WTC11 (cell line): ENCODE results near the gene ABHD12. TPM values are rescaled to one million over a fixed set of nuclear protein-coding genes. Genes with fewer than 3 reads are reported as not detected.

Source experiments
- ATAC-seq: fragments of 200-7000 bp; cut with Tn5 transposase; 2 replicates; pipeline ENCODE4 v1.10.0; 2021; ENCODE audit warnings: mild to moderate bottlenecking, moderate library complexity
- CTCF ChIA-PET: fragments of 300-600 bp; sonication (Branson Sonifier 250); formaldehyde crosslinking; loops from one replicate; lab custom pipeline; 2021; ENCODE audit warnings: antibody characterized with exemption; lab: Charles Lee
- POLR2A ChIA-PET: fragments of 350-600 bp; sonication (Branson Sonifier 250); formaldehyde crosslinking; loops from one replicate; lab custom pipeline; 2021; ENCODE audit warnings: antibody characterized with exemption; lab: Charles Lee
- DNase-seq: peaks from one replicate; pipeline ENCODE4 v3.0.0; 2021; ENCODE audit warnings: low spot score
- H3K27ac Mint-ChIP-seq: 2 replicates; pipeline ENCODE4 v1.8.0; 2021; ENCODE audit warnings: mixed read lengths
- H3K27me3 Mint-ChIP-seq: 2 replicates; pipeline ENCODE4 v1.8.0; 2021; ENCODE audit warnings: low read depth, mild to moderate bottlenecking, moderate library complexity, mixed read lengths
- H3K36me3 Mint-ChIP-seq: 2 replicates; pipeline ENCODE4 v1.8.0; 2021; ENCODE audit warnings: mixed read lengths
- H3K4me1 Mint-ChIP-seq: 2 replicates; pipeline ENCODE4 v1.8.0; 2022; ENCODE audit warnings: mixed read lengths
- H3K4me3 Mint-ChIP-seq: 2 replicates; pipeline ENCODE4 v1.8.0; 2021; ENCODE audit warnings: mild to moderate bottlenecking, moderate library complexity, mixed read lengths
- H3K9me3 Mint-ChIP-seq: 2 replicates; pipeline ENCODE4 v1.8.0; 2021; ENCODE audit warnings: mixed read lengths
- ELF4 ChIP-seq: sonication (generic); formaldehyde crosslinking; IDR thresholded peaks from 2 replicates; pipeline ENCODE4 v1.8.1; 2022; ENCODE audit warnings: low read depth, mild to moderate bottlenecking, moderate library complexity, missing genetic modification reagents
- HMGA2 ChIP-seq: fragments of 250-450 bp; sonication (Bioruptor Pico); IDR thresholded peaks from 2 replicates; pipeline ENCODE4 v1.4.0; 2021; ENCODE audit warnings: mild to moderate bottlenecking, moderate library complexity
- NFE2L1 ChIP-seq: sonication (generic); formaldehyde crosslinking; IDR thresholded peaks from 2 replicates; pipeline ENCODE4 v1.8.1; 2023; ENCODE audit warnings: missing genetic modification reagents
- NFYB ChIP-seq: sonication (generic); formaldehyde crosslinking; conservative IDR thresholded peaks from 2 replicates; pipeline ENCODE4 v1.8.0; 2022; ENCODE audit warnings: low read depth, missing genetic modification reagents
- SP1 ChIP-seq: sonication (generic); formaldehyde crosslinking; conservative IDR thresholded peaks from 2 replicates; pipeline ENCODE4 v1.8.1; 2022; ENCODE audit warnings: missing genetic modification reagents
- ZNF232 ChIP-seq: sonication (generic); formaldehyde crosslinking; IDR thresholded peaks from 2 replicates; pipeline ENCODE4 v1.8.0; 2022; ENCODE audit warnings: mild to moderate bottlenecking, missing genetic modification reagents
- ZNF317 ChIP-seq: sonication (generic); formaldehyde crosslinking; IDR thresholded peaks from 2 replicates; pipeline ENCODE4 v1.8.1; 2023; ENCODE audit warnings: low read depth, mild to moderate bottlenecking, moderate library complexity, missing genetic modification reagents, borderline replicate concordance
- ZNF423 ChIP-seq: fragments of 250-450 bp; sonication (Bioruptor Pico); IDR thresholded peaks from 2 replicates; pipeline ENCODE4 v2.1.2; 2022; ENCODE audit warnings: mild to moderate bottlenecking, moderate library complexity
- total RNA-seq: library from RNA; stranded (reverse); gene quantifications from 3 replicates; pipeline ENCODE4 v1.2.3, GENCODE V29; 2021
- TF ChIP-seq, protein P1 (sequence below): sonication (generic); formaldehyde crosslinking; IDR thresholded peaks from 2 replicates; pipeline ENCODE4 v1.8.0; 2023; ENCODE audit warnings: missing genetic modification reagents, mild to moderate bottlenecking, borderline replicate concordance
- TF ChIP-seq, protein P2 (sequence below): sonication (generic); formaldehyde crosslinking; conservative IDR thresholded peaks from 2 replicates; pipeline ENCODE4 v1.8.1; 2023; ENCODE audit warnings: mild to moderate bottlenecking, low read depth, missing genetic modification reagents, moderate library complexity
- TF ChIP-seq, protein P3 (sequence below): sonication (generic); formaldehyde crosslinking; IDR thresholded peaks from 2 replicates; pipeline ENCODE4 v1.8.1; 2022; ENCODE audit warnings: missing genetic modification reagents, borderline replicate concordance
- TF ChIP-seq, protein P4 (sequence below): sonication (generic); formaldehyde crosslinking; IDR thresholded peaks from 2 replicates; pipeline ENCODE4 v1.8.1; 2022; ENCODE audit warnings: low read depth, missing genetic modification reagents, borderline replicate concordance
- TF ChIP-seq, protein P5 (sequence below): sonication (generic); formaldehyde crosslinking; IDR thresholded peaks from 2 replicates; pipeline ENCODE4 v1.8.1; 2022; ENCODE audit warnings: low read depth, mild to moderate bottlenecking, moderate library complexity, missing genetic modification reagents, borderline replicate concordance
- TF ChIP-seq, protein P6 (sequence below): fragments of 250-450 bp; sonication (Bioruptor Pico); IDR thresholded peaks from 2 replicates; pipeline ENCODE4 v1.9.0; 2021; ENCODE audit warnings: mild to moderate bottlenecking
- TF ChIP-seq, protein P7 (sequence below): sonication (generic); formaldehyde crosslinking; IDR thresholded peaks from 2 replicates; pipeline ENCODE4 v1.8.1; 2022; ENCODE audit warnings: mild to moderate bottlenecking, moderate library complexity, missing genetic modification reagents

Gene ABHD12
- total RNA-seq, 1 experiment from 2014 or later: 63.1 TPM

DNA sequence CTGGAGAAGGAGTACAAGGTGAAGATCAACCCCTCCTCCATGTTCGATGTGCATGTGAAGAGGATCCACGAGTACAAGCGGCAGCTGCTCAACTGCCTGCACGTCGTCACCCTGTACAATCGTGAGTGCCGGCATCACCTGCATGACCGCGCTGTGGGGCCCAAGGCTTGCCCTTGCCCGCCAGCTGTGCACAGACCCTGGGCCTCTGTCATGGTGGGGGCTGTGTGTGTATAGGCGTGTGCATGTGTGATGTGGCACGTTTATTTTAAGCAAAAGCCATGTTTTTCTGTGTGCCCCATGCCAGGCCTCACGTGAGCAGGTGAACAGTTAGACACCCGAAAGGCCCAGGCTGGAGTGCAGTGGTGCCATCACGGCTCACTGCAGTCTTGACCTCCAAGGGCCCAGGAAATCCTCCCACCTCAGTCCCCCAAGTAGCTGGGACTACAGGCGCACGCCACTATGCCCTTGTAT lies 106.5 kb downstream of the ABHD12 start (continued):
- TF ChIP-seq, protein P1, sequence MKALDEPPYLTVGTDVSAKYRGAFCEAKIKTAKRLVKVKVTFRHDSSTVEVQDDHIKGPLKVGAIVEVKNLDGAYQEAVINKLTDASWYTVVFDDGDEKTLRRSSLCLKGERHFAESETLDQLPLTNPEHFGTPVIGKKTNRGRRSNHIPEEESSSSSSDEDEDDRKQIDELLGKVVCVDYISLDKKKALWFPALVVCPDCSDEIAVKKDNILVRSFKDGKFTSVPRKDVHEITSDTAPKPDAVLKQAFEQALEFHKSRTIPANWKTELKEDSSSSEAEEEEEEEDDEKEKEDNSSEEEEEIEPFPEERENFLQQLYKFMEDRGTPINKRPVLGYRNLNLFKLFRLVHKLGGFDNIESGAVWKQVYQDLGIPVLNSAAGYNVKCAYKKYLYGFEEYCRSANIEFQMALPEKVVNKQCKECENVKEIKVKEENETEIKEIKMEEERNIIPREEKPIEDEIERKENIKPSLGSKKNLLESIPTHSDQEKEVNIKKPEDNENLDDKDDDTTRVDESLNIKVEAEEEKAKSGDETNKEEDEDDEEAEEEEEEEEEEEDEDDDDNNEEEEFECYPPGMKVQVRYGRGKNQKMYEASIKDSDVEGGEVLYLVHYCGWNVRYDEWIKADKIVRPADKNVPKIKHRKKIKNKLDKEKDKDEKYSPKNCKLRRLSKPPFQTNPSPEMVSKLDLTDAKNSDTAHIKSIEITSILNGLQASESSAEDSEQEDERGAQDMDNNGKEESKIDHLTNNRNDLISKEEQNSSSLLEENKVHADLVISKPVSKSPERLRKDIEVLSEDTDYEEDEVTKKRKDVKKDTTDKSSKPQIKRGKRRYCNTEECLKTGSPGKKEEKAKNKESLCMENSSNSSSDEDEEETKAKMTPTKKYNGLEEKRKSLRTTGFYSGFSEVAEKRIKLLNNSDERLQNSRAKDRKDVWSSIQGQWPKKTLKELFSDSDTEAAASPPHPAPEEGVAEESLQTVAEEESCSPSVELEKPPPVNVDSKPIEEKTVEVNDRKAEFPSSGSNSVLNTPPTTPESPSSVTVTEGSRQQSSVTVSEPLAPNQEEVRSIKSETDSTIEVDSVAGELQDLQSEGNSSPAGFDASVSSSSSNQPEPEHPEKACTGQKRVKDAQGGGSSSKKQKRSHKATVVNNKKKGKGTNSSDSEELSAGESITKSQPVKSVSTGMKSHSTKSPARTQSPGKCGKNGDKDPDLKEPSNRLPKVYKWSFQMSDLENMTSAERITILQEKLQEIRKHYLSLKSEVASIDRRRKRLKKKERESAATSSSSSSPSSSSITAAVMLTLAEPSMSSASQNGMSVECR (CRISPR knock-in tag): no peak
- no peak for TF ChIP-seq ZNF423 (CRISPR knock-in tag)
- no peak for TF ChIP-seq NFYB (CRISPR knock-in tag)
- TF ChIP-seq HMGA2 (CRISPR knock-in tag): no peak
- TF ChIP-seq ZNF317 (CRISPR knock-in tag): no peak

DNA sequence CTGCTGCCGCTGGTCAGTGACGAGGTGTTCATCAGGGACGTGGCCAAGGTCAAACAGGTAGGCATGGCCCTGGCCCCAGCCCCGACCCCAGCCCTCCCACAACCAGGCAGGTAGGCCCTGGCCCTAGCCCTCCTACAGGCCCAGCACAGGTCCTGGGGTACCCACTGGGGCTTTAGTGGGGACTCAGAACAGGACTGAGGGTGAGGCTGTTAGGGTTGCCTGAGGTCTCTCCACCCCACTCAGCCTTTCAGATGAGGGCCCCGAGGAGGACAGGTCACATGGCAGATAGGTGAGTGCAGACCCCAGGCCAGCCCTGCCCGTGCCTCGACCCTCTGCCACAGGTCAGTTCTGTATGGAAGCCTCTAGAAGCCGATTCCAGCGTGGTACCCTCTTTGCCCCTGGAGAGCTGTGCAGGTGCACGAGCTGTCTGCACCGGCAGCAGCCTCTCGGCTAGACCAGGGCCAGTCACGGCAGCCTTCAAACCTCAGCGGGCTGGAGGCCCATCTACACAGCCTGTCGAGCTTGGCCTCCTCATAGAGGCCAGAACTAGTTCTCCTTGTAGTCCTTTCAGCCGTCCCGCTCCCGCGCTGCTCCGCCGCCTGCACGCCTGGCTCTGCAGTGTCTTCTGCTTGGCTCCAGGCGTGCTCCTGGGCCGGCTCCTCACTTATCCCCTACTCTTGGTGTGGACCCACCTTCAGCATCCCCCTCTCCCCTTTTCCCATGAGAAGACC lies 107.2 kb downstream of the ABHD12 start:
- ATAC-seq: no peak
- peaks cover 37% of the 10 kb centered on the region for H3K36me3 Mint-ChIP-seq

More for the DNA sequence above, 107.2 kb downstream of the ABHD12 start:
- DNase-seq: peak; percentile 5
- H3K27ac Mint-ChIP-seq: peak overlapping the region; percentile 32; the same call in 1 of the 2 replicates
- CTCF ChIA-PET: no interaction called here
- H3K4me3 Mint-ChIP-seq: no peak overlapping the region
- no peaks in the 10 kb centered on the region for H3K27me3 Mint-ChIP-seq
- POLR2A ChIA-PET: no interaction called here
- H3K4me1 Mint-ChIP-seq: no peaks in the 10 kb centered on the region
- TF ChIP-seq ELF4 (CRISPR knock-in tag) (no peak), ZNF232 (CRISPR knock-in tag) (no peak), SP1 (no peak), NFE2L1 (CRISPR knock-in tag) (no peak)
- TF ChIP-seq, protein P2, sequence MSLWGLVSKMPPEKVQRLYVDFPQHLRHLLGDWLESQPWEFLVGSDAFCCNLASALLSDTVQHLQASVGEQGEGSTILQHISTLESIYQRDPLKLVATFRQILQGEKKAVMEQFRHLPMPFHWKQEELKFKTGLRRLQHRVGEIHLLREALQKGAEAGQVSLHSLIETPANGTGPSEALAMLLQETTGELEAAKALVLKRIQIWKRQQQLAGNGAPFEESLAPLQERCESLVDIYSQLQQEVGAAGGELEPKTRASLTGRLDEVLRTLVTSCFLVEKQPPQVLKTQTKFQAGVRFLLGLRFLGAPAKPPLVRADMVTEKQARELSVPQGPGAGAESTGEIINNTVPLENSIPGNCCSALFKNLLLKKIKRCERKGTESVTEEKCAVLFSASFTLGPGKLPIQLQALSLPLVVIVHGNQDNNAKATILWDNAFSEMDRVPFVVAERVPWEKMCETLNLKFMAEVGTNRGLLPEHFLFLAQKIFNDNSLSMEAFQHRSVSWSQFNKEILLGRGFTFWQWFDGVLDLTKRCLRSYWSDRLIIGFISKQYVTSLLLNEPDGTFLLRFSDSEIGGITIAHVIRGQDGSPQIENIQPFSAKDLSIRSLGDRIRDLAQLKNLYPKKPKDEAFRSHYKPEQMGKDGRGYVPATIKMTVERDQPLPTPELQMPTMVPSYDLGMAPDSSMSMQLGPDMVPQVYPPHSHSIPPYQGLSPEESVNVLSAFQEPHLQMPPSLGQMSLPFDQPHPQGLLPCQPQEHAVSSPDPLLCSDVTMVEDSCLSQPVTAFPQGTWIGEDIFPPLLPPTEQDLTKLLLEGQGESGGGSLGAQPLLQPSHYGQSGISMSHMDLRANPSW: no peak
- TF ChIP-seq, protein P1 (CRISPR knock-in tag): no peak
- TF ChIP-seq, protein P3, sequence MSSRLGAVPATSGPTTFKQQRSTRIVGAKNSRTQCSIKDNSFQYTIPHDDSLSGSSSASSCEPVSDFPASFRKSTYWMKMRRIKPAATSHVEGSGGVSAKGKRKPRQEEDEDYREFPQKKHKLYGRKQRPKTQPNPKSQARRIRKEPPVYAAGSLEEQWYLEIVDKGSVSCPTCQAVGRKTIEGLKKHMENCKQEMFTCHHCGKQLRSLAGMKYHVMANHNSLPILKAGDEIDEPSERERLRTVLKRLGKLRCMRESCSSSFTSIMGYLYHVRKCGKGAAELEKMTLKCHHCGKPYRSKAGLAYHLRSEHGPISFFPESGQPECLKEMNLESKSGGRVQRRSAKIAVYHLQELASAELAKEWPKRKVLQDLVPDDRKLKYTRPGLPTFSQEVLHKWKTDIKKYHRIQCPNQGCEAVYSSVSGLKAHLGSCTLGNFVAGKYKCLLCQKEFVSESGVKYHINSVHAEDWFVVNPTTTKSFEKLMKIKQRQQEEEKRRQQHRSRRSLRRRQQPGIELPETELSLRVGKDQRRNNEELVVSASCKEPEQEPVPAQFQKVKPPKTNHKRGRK (CRISPR knock-in tag): no peak
- TF ChIP-seq, protein P4, sequence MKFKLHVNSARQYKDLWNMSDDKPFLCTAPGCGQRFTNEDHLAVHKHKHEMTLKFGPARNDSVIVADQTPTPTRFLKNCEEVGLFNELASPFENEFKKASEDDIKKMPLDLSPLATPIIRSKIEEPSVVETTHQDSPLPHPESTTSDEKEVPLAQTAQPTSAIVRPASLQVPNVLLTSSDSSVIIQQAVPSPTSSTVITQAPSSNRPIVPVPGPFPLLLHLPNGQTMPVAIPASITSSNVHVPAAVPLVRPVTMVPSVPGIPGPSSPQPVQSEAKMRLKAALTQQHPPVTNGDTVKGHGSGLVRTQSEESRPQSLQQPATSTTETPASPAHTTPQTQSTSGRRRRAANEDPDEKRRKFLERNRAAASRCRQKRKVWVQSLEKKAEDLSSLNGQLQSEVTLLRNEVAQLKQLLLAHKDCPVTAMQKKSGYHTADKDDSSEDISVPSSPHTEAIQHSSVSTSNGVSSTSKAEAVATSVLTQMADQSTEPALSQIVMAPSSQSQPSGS (CRISPR knock-in tag): no peak
- TF ChIP-seq, protein P5, sequence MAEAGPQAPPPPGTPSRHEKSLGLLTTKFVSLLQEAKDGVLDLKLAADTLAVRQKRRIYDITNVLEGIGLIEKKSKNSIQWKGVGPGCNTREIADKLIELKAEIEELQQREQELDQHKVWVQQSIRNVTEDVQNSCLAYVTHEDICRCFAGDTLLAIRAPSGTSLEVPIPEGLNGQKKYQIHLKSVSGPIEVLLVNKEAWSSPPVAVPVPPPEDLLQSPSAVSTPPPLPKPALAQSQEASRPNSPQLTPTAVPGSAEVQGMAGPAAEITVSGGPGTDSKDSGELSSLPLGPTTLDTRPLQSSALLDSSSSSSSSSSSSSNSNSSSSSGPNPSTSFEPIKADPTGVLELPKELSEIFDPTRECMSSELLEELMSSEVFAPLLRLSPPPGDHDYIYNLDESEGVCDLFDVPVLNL (CRISPR knock-in tag): no peak
- TF ChIP-seq, protein P6, sequence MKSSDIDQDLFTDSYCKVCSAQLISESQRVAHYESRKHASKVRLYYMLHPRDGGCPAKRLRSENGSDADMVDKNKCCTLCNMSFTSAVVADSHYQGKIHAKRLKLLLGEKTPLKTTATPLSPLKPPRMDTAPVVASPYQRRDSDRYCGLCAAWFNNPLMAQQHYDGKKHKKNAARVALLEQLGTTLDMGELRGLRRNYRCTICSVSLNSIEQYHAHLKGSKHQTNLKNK (CRISPR knock-in tag): no peak
- TF ChIP-seq, protein P7, sequence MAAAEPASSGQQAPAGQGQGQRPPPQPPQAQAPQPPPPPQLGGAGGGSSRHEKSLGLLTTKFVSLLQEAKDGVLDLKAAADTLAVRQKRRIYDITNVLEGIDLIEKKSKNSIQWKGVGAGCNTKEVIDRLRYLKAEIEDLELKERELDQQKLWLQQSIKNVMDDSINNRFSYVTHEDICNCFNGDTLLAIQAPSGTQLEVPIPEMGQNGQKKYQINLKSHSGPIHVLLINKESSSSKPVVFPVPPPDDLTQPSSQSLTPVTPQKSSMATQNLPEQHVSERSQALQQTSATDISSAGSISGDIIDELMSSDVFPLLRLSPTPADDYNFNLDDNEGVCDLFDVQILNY (CRISPR knock-in tag): no peak
- TF ChIP-seq, all 79 proteins: peak for 0
- H3K9me3 Mint-ChIP-seq: no peaks in the 10 kb centered on the region
